Duodenal mucosa (tissue), 2 donors: ENCODE measurements around the gene GNAI1.

ENCODE experiments used
- H3K27ac ChIP-seq: one replicate; pipeline ENCODE4 v1.7.0; 2013; ENCODE audit warnings: low read depth, low read length
- H3K27me3 ChIP-seq, 2 donors: one replicate each; pipeline ENCODE4 v1.7.0; 2013; ENCODE audit warnings: low read length in 2 of 2, control low read depth in 1 of 2; ENCODE audit not compliant: insufficient read depth in 2 of 2, control insufficient read depth in 1 of 2
- H3K36me3 ChIP-seq, 2 donors: one replicate each; pipeline ENCODE4 v1.7.0; 2013; ENCODE audit warnings: low read length in 2 of 2, control low read depth in 1 of 2; ENCODE audit not compliant: insufficient read depth in 2 of 2, control insufficient read depth in 1 of 2
- H3K4me1 ChIP-seq, 2 donors: one replicate each; pipeline ENCODE4 v1.7.0; 2013; ENCODE audit warnings: low read length in 2 of 2, control low read depth in 1 of 2; ENCODE audit not compliant: insufficient read depth in 2 of 2, control insufficient read depth in 1 of 2
- H3K4me3 ChIP-seq, 2 donors: one replicate each; pipeline ENCODE4 v1.7.0; 2013; ENCODE audit warnings: low read length in 2 of 2, low read depth in 1 of 2
- H3K9ac ChIP-seq, 2 donors: one replicate each; pipeline ENCODE4 v1.7.0; 2013; ENCODE audit warnings: low read length in 2 of 2, low read depth in 1 of 2
- H3K9me3 ChIP-seq, 2 donors: one replicate each; pipeline ENCODE4 v1.7.0; 2013; ENCODE audit warnings: low read length in 2 of 2, control low read depth in 1 of 2; ENCODE audit not compliant: control insufficient read depth in 1 of 2

The GNAI1 gene

DNA sequence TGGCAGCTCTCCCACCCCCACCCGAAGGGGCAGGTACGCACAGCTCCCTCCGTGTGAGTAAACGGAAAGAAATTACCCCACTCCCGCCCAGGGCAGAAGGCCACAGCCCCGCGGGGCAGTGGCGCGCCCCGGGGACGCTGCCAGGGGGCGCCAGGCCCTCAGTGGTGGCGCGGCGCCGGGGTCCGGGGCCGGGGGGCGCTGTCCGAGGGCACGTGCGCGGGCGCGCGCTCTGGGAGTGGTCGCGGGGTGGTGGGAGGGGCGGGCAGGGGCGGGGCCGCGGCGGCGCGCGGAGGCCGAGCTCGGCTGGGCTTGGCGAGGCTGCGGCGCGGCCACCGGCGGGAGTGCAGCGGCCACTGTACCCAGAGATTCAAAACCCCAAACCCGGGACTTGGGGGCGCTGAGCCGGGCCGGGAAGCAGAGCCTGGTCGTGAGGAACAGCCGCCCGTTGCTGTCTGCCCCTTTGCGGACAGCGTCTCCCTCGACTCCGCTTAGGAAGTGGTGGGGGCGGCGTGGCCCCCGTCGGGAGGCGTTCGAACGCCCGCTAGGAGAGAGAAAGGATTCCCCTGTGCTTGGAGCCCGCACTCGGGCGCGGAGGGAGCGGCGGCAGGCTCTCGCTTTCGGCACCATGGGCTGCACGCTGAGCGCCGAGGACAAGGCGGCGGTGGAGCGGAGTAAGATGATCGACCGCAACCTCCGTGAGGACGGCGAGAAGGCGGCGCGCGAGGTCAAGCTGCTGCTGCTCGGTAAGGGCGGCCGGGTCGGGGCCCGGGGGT lies at the start of gene GNAI1:
Gene GNAI1, plus strand, starts transcription at position 296 of the 773 bp plus-strand sequence. Its CDS starts 330 bp downstream, at position 626.
- H3K9me3 ChIP-seq: no peaks in the 10 kb centered on the region
- H3K9ac ChIP-seq: peak within 1 kb of the TSS; percentile 65 to 70
- H3K36me3 ChIP-seq: no peaks in the 10 kb centered on the region
- peak within 1 kb of the TSS; percentile 72 for H3K27ac ChIP-seq
- H3K4me3 ChIP-seq: peak within 1 kb of the TSS; percentile 75 to 96
- H3K4me1 ChIP-seq: peaks cover 4 to 20% of the 10 kb centered on the region in 2 donors
- no peaks in the 10 kb centered on the region for H3K27me3 ChIP-seq

GRCh38 chr7:80087051-80087770 lies 47.4 kb upstream of the GNAI1 start:
- Histone ChIP-seq H3K9me3 (no peaks in the 10 kb centered on the region), H3K27ac (no peak overlapping the region), H3K9ac (no peak overlapping the region), H3K36me3 (no peaks in the 10 kb centered on the region), H3K27me3 (no peaks in the 10 kb centered on the region), H3K4me3 (no peak overlapping the region), H3K4me1 (peaks cover 6 to 7% of the 10 kb centered on the region in 2 donors)

DNA sequence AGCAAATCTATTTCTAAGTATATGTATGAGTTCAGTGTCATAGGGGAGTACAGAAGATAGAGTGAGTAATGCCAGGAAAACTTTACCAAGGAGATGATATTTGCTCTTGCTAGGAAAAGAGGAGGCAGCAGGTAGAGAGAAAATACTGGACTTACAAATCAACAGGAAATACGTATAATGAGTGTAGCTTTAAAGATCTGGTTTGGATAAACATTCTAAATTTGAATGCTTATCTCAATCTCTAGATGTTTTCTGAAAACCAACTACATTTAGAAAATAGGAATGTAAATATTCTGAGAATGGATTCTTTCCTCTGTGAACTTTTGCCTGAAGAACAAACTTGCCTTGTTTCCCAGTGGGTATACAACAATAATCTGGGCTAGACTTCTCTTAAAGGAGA lies 46.9 kb upstream of the GNAI1 start:
- Histone ChIP-seq H3K9ac (no peak overlapping the region), H3K9me3 (no peaks in the 10 kb centered on the region), H3K4me3 (no peak overlapping the region), H3K27ac (no peak overlapping the region), H3K27me3 (no peaks in the 10 kb centered on the region), H3K4me1 (peaks cover 0 to 7% of the 10 kb centered on the region in 2 donors), H3K36me3 (no peaks in the 10 kb centered on the region)

- H3K4me3 ChIP-seq: no peak overlapping the region
- no peaks in the 10 kb centered on the region for H3K9me3 ChIP-seq
- H3K27ac ChIP-seq: no peak overlapping the region
- H3K9ac ChIP-seq: no peak overlapping the region
- peaks cover 0 to 4% of the 10 kb centered on the region in 2 donors for H3K4me1 ChIP-seq
- no peaks in the 10 kb centered on the region for H3K27me3 ChIP-seq
- no peaks in the 10 kb centered on the region for H3K36me3 ChIP-seq
Measured at GRCh38 chr7:80088705-80089104, 45.9 kb upstream of the GNAI1 start.

- H3K36me3 ChIP-seq: no peaks in the 10 kb centered on the region
- H3K4me1 ChIP-seq: peaks cover 0 to 4% of the 10 kb centered on the region in 2 donors
- H3K9ac ChIP-seq: no peak overlapping the region
- H3K9me3 ChIP-seq: no peaks in the 10 kb centered on the region
- H3K4me3 ChIP-seq: no peak overlapping the region
- H3K27me3 ChIP-seq: no peaks in the 10 kb centered on the region
- no peak overlapping the region for H3K27ac ChIP-seq
Measured at GRCh38 chr7:80089366-80089765, 45.3 kb upstream of the GNAI1 start.

DNA sequence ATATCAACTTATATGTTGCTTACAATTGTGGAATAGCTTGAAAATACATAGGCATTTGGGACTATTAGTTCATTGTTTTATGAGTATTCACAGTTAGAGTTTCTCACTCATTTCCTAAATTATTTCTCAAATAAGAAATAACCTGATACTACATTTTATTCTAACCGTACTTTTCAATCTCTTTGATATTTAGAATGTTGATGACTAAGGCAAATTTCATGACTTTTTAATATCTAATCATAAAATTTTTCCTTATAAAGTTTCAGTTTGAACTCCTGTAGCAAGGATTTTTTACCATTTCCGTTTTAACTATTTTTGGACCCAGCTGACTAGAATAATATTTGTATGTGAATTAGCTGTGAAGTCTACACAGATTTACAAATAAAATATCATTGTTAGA lies 41.3 kb upstream of the GNAI1 start:
- Histone ChIP-seq H3K9ac (no peak overlapping the region), H3K27ac (no peak overlapping the region), H3K4me3 (no peak overlapping the region), H3K4me1 (peaks cover 0 to 4% of the 10 kb centered on the region in 2 donors), H3K36me3 (no peaks in the 10 kb centered on the region), H3K9me3 (no peaks in the 10 kb centered on the region), H3K27me3 (no peaks in the 10 kb centered on the region)

DNA sequence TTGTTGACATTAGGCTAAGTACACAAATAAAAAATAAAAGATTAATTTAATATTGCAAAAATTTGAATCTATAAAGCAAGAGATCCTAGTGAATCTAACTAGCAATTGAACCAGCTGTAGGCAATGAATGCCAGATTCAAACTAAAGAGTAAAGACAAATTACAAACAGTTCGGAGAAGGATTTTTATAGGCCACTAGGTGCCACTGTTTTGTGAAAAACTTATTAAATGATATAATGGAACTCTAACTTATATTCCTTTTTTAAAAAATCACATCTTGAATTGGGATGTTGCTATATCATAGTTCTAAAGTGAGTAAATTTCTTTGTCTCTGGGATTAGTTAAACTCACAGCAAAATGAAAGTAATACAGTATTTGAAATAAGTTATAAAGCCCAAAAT lies 39.1 kb upstream of the GNAI1 start:
- no peaks in the 10 kb centered on the region for H3K4me1 ChIP-seq
- H3K27me3 ChIP-seq: no peaks in the 10 kb centered on the region
- no peaks in the 10 kb centered on the region for H3K9me3 ChIP-seq
- H3K4me3 ChIP-seq: no peak overlapping the region
- H3K9ac ChIP-seq: no peak overlapping the region
- no peak overlapping the region for H3K27ac ChIP-seq
- no peaks in the 10 kb centered on the region for H3K36me3 ChIP-seq

GRCh38 chr7:80097756-80098155 lies 36.9 kb upstream of the GNAI1 start:
- Histone ChIP-seq H3K36me3 (no peaks in the 10 kb centered on the region), H3K4me1 (no peaks in the 10 kb centered on the region), H3K27ac (no peak overlapping the region), H3K4me3 (no peak overlapping the region), H3K9ac (no peak overlapping the region), H3K9me3 (no peaks in the 10 kb centered on the region), H3K27me3 (no peaks in the 10 kb centered on the region)

GRCh38 chr7:80098795-80099194 lies 35.8 kb upstream of the GNAI1 start:
- H3K4me1 ChIP-seq: no peaks in the 10 kb centered on the region

GRCh38 chr7:80100254-80100653 lies 34.4 kb upstream of the GNAI1 start:
- no peak overlapping the region for H3K4me3 ChIP-seq
- H3K27ac ChIP-seq: no peak overlapping the region
- H3K9me3 ChIP-seq: no peaks in the 10 kb centered on the region
- no peaks in the 10 kb centered on the region for H3K4me1 ChIP-seq
- H3K36me3 ChIP-seq: no peaks in the 10 kb centered on the region
- H3K27me3 ChIP-seq: no peaks in the 10 kb centered on the region
- H3K9ac ChIP-seq: no peak overlapping the region

More at GRCh38 chr7:80098795-80099194, 35.8 kb upstream of the GNAI1 start:
- H3K27ac ChIP-seq: no peak overlapping the region
- no peaks in the 10 kb centered on the region for H3K36me3 ChIP-seq
- H3K9me3 ChIP-seq: no peaks in the 10 kb centered on the region
- no peak overlapping the region for H3K9ac ChIP-seq
- H3K27me3 ChIP-seq: no peaks in the 10 kb centered on the region
- H3K4me3 ChIP-seq: no peak overlapping the region
